Measurements from ENCODE around the gene SLC5A6. TPM values are rescaled to one million over a fixed set of nuclear protein-coding genes. Genes with fewer than 3 reads are reported as not detected.

SLC5A6 gene
- total RNA-seq, 1 donor from 2014 or later = 70.7 TPM

DNA sequence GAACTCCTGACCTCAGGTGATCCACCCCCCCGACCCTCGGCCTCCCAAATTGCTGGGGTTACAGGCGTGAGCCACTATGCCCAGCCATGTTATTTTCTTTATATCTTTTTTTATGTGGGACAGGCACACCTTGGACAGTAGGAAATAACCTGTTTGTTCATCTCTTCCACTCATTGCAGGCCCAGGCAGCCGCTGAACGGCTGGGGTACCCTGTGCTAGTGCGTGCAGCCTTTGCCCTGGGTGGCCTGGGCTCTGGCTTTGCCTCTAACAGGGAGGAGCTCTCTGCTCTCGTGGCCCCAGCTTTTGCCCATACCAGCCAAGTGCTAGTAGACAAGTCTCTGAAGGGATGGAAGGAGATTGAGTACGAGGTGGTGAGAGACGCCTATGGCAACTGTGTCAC, 13.5 kb upstream of the SLC5A6 start:
- H3K27me3 Mint-ChIP-seq (ENCODE audit: low read depth) = no peaks in the 10 kb centered on the region
- H3K27ac Mint-ChIP-seq = no peak overlapping the region
- intact Hi-C loops (cut with micrococcal nuclease) = no loop called here
- H3K4me1 Mint-ChIP-seq (ENCODE audit: low read depth) = peaks cover 3% of the 10 kb centered on the region
- peaks cover 84% of the 10 kb centered on the region for H3K36me3 Mint-ChIP-seq (ENCODE audit: low read depth)
- no peaks in the 10 kb centered on the region for H3K9me3 Mint-ChIP-seq
- no peak for DNase-seq (ENCODE audit: low spot score)
- H3K4me3 Mint-ChIP-seq (ENCODE audit: low read depth) = no peak overlapping the region

- no peaks in the 10 kb centered on the region for H3K27me3 Mint-ChIP-seq (ENCODE audit: low read depth)
- no peak overlapping the region for H3K27ac Mint-ChIP-seq
- H3K4me1 Mint-ChIP-seq (ENCODE audit: low read depth) = peaks cover 11% of the 10 kb centered on the region
- intact Hi-C loops (cut with micrococcal nuclease) = no loop called here
- no peak for DNase-seq (ENCODE audit: low spot score)
- no peak overlapping the region for H3K4me3 Mint-ChIP-seq (ENCODE audit: low read depth)
- H3K9me3 Mint-ChIP-seq = no peaks in the 10 kb centered on the region
- H3K36me3 Mint-ChIP-seq (ENCODE audit: low read depth) = peaks cover 85% of the 10 kb centered on the region
Observed at GRCh38 chr2:27223416-27223815, 11.3 kb upstream of the SLC5A6 start.

- intact Hi-C loops (cut with micrococcal nuclease) = no loop called here
- Mint-ChIP-seq H3K27ac (no peak overlapping the region), H3K27me3 (ENCODE audit: low read depth) (no peaks in the 10 kb centered on the region), H3K36me3 (ENCODE audit: low read depth) (peaks cover 85% of the 10 kb centered on the region), H3K4me3 (ENCODE audit: low read depth) (no peak overlapping the region), H3K9me3 (no peaks in the 10 kb centered on the region), H3K4me1 (ENCODE audit: low read depth) (peaks cover 17% of the 10 kb centered on the region)
- no peak for DNase-seq (ENCODE audit: low spot score)
Observed at GRCh38 chr2:27222407-27222806, 10.3 kb upstream of the SLC5A6 start.

DNA sequence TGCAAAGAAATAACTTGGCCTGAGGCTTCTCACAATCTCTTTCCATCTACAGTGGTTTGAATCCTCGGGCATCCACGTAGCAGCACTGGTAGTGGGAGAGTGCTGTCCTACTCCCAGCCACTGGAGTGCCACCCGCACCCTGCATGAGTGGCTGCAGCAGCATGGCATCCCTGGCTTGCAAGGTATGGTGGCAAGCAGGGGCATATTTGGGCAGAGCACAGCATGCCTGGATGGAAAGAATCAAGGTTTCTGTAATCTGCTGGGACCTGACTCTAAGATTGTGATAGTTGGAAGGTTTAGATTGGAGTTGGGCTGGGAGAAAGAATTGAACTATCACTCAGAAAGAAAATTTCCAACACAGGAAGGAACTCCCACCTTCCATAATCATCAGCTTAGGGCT, 9.1 kb upstream of the SLC5A6 start:
- no peak overlapping the region for H3K27ac Mint-ChIP-seq

DNA sequence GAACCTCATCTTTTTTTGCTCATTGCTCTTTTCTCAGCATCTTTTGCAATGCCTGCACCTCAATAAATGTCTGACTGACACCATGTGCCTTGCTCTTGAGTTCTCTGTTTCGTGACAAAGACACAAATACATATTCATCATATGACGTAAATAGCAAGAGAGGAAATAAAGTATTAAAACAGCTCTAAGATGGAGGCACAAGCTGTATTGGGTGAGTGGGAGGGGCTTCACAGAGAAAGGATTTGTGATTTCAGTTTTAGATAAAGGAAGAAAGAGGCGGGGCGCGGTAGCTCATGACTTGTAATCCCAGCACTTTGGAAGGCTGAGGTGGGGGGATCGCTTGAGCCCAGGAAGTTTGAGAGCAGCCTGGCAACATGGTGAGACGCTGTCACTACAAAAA, 8.0 kb upstream of the SLC5A6 start:
- Mint-ChIP-seq H3K4me1 (ENCODE audit: low read depth) (peaks cover 28% of the 10 kb centered on the region), H3K27ac (no peak overlapping the region)

More for the DNA sequence above, 9.1 kb upstream of the SLC5A6 start:
- H3K9me3 Mint-ChIP-seq = no peaks in the 10 kb centered on the region
- H3K4me3 Mint-ChIP-seq (ENCODE audit: low read depth) = no peak overlapping the region
- intact Hi-C loops (cut with micrococcal nuclease) = no loop called here
- peaks cover 85% of the 10 kb centered on the region for H3K36me3 Mint-ChIP-seq (ENCODE audit: low read depth)
- no peak for DNase-seq (ENCODE audit: low spot score)
- H3K4me1 Mint-ChIP-seq (ENCODE audit: low read depth) = peaks cover 26% of the 10 kb centered on the region
- no peaks in the 10 kb centered on the region for H3K27me3 Mint-ChIP-seq (ENCODE audit: low read depth)

GRCh38 chr2:27219091-27219490, 7.0 kb upstream of the SLC5A6 start:
- H3K36me3 Mint-ChIP-seq (ENCODE audit: low read depth) = peaks cover 80% of the 10 kb centered on the region
- intact Hi-C loops (cut with micrococcal nuclease) = no loop called here
- peaks cover 28% of the 10 kb centered on the region for H3K4me1 Mint-ChIP-seq (ENCODE audit: low read depth)
- peak overlapping the region; percentile 89 for H3K4me3 Mint-ChIP-seq (ENCODE audit: low read depth)
- peak overlapping the region; percentile 43 for H3K27ac Mint-ChIP-seq
- DNase-seq (ENCODE audit: low spot score) = no peak
- no peaks in the 10 kb centered on the region for H3K9me3 Mint-ChIP-seq
- no peaks in the 10 kb centered on the region for H3K27me3 Mint-ChIP-seq (ENCODE audit: low read depth)

More for the DNA sequence above, 8.0 kb upstream of the SLC5A6 start:
- no peaks in the 10 kb centered on the region for H3K9me3 Mint-ChIP-seq
- no peak overlapping the region for H3K4me3 Mint-ChIP-seq (ENCODE audit: low read depth)
- DNase-seq (ENCODE audit: low spot score) = no peak
- intact Hi-C loops (cut with micrococcal nuclease) = no loop called here
- no peaks in the 10 kb centered on the region for H3K27me3 Mint-ChIP-seq (ENCODE audit: low read depth)
- peaks cover 85% of the 10 kb centered on the region for H3K36me3 Mint-ChIP-seq (ENCODE audit: low read depth)

DNA sequence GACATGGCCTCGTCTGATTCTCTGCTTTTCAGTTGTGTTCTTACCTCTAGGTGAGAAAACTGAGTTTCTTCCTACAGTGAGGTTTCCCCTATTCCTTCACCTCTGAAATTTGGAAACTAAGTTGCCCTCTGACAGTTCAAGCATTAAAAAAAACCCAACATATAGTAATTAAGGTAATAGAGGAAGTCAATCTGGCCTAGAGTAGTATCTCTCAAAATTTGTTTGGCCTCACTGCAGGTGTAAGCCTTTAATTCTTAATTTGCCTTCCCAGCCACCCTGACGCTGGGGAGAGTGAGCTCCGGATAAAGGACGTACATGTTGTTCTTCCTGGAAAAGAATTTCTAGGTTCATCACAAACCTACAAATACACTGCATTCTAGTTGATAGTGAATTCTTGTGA, 6.5 kb upstream of the SLC5A6 start:
- no peaks in the 10 kb centered on the region for H3K9me3 Mint-ChIP-seq
- H3K36me3 Mint-ChIP-seq (ENCODE audit: low read depth) = peaks cover 80% of the 10 kb centered on the region
- no peak for DNase-seq (ENCODE audit: low spot score)
- H3K4me3 Mint-ChIP-seq (ENCODE audit: low read depth) = peak overlapping the region; percentile 89
- intact Hi-C loops (cut with micrococcal nuclease) = no loop called here
- H3K27me3 Mint-ChIP-seq (ENCODE audit: low read depth) = no peaks in the 10 kb centered on the region
- peak overlapping the region; percentile 43 for H3K27ac Mint-ChIP-seq
- H3K4me1 Mint-ChIP-seq (ENCODE audit: low read depth) = peaks cover 31% of the 10 kb centered on the region

- peaks cover 78% of the 10 kb centered on the region for H3K36me3 Mint-ChIP-seq (ENCODE audit: low read depth)
- peak within 1 kb of the TSS; percentile 83 for H3K27ac Mint-ChIP-seq
- no peaks in the 10 kb centered on the region for H3K27me3 Mint-ChIP-seq (ENCODE audit: low read depth)
- no peaks in the 10 kb centered on the region for H3K9me3 Mint-ChIP-seq
- H3K4me3 Mint-ChIP-seq (ENCODE audit: low read depth) = peak within 1 kb of the TSS; percentile 89
- H3K4me1 Mint-ChIP-seq (ENCODE audit: low read depth) = peaks cover 36% of the 10 kb centered on the region
- DNase-seq (ENCODE audit: low spot score) = peak; percentile 85
- intact Hi-C loops (cut with micrococcal nuclease) = loop anchor here (1.0 kb wide), 1 partner anchor 139 kb away; the partner anchor contains the start of gene GTF3C2
Observed at GRCh38 chr2:27217173-27218121, 5.4 kb upstream of the SLC5A6 start, which contains the start of gene CAD. Gene CAD (plus strand): TSS chr2:27217369. CDS start chr2:27217552, 183 bp downstream.

DNA sequence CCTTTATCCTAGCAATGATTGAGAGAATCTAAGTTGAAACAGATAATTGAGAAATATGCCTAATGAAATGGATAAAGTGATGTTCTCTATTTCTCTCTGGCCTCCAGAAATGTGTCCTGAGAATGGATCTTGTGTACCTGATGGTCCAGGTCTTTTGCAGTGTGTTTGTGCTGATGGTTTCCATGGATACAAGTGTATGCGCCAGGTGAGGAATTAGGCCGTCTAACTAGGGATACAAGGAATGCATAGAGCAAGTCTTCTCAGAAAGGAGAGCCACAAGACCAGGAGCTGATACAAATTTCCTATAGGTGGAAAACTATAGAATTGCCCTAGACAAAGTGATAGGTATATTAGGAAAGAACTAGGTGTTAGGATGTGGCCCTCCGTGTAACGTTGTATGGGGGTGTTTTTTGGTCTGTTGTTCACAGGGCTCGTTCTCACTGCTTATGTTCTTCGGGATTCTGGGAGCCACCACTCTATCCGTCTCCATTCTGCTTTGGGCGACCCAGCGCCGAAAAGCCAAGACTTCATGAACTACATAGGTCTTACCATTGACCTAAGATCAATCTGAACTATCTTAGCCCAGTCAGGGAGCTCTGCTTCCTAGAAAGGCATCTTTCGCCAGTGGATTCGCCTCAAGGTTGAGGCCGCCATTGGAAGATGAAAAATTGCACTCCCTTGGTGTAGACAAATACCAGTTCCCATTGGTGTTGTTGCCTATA, 4.5 kb upstream of the SLC5A6 start:
- Mint-ChIP-seq H3K27me3 (ENCODE audit: low read depth) (no peaks in the 10 kb centered on the region), H3K36me3 (ENCODE audit: low read depth) (peaks cover 69% of the 10 kb centered on the region)
- DNase-seq (ENCODE audit: low spot score) = no peak

DNA sequence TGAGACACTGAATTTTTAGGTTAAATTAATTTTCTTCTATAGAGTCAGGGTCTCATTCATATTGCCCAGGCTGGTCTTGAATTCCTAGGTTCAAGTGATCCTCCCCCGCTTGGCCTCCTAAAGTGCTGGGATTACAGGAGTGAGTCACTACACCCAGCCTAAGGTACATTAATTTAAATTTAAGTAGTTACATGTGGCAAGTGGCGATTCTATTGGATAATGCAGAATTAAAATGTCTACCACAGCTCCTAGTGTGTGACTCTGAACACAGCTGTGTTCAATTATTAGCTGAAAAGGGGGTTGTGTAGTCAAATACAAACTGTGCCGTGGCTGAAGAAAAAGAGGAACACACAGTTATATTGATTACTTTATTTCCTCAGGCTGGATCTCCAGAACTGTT, 2.9 kb upstream of the SLC5A6 start:
- H3K9me3 Mint-ChIP-seq = no peaks in the 10 kb centered on the region
- no peak for DNase-seq (ENCODE audit: low spot score)
- H3K27ac Mint-ChIP-seq = no peak overlapping the region
- peaks cover 34% of the 10 kb centered on the region for H3K4me1 Mint-ChIP-seq (ENCODE audit: low read depth)
- intact Hi-C loops (cut with micrococcal nuclease) = loop anchor here (5.0 kb wide), 2 partner anchors 128 to 157 kb away; partner anchors contain the start of genes EIF2B4, KHK and SNX17
- peaks cover 59% of the 10 kb centered on the region for H3K36me3 Mint-ChIP-seq (ENCODE audit: low read depth)
- no peak overlapping the region for H3K4me3 Mint-ChIP-seq (ENCODE audit: low read depth)
- no peaks in the 10 kb centered on the region for H3K27me3 Mint-ChIP-seq (ENCODE audit: low read depth)

More for the DNA sequence above, 4.5 kb upstream of the SLC5A6 start:
- Mint-ChIP-seq H3K4me3 (ENCODE audit: low read depth) (peak overlapping the region; percentile 89), H3K27ac (peak overlapping the region; percentile 83), H3K9me3 (no peaks in the 10 kb centered on the region), H3K4me1 (ENCODE audit: low read depth) (peaks cover 36% of the 10 kb centered on the region)
- intact Hi-C loops (cut with micrococcal nuclease) = loop anchor here (1.0 kb wide), 1 partner anchor 140 kb away; the partner anchor contains the start of gene GTF3C2

DNA sequence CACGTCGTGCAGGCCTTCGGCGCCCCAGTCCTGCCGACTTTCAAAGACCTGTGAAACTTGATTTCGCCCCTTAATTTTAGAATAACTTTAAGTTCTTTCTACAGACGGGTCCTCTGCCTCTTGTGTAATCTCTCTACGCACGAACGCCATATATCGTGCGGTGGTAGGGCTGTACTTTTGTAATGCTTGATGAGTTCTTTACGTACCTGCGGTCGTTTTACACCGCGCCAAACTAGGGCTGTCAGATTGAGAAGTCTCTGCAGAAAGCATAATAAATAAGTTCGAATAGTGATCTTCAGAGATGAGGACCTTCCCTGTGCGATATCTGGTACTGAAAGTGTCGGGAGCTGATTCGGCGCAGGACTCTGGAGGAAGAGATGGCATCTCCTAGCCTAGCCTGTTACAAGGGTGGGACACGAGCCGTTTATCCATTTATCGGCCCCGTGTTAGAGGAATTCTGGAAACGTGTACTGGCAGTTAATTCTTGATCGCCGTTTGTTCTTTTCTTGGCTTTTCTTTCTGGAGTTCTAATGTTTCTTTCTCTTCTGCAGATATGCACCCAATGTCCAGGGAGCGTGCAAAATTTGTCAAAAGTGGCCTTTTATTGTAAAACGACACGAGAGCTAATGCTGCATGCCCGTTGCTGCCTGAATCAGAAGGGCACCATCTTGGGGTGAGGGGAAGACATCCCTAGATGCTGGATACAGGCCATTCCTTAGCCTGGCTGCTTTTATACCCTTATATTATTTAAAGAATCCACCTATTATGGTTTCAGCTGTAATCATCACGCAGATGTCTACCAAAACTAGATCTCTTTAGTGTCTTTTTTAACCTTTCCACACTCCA, 781 bp upstream of the SLC5A6 start:
- Mint-ChIP-seq H3K36me3 (ENCODE audit: low read depth) (peaks cover 64% of the 10 kb centered on the region), H3K4me1 (ENCODE audit: low read depth) (peaks cover 33% of the 10 kb centered on the region), H3K9me3 (no peaks in the 10 kb centered on the region), H3K27ac (peak overlapping the region; percentile 99), H3K4me3 (ENCODE audit: low read depth) (peak overlapping the region; percentile 98), H3K27me3 (ENCODE audit: low read depth) (no peaks in the 10 kb centered on the region)
- intact Hi-C loops (cut with micrococcal nuclease) = loop anchor here (1.0 to 5.0 kb wide), 4 partner anchors 79 to 162 kb away; partner anchors contain the start of genes AGBL5, EIF2B4, KHK and PREB
- DNase-seq (ENCODE audit: low spot score) = no peak

Measured in activated T-helper 2 cell treated with anti-CD3 and anti-CD28 coated beads, Interferon-gamma antibody, Interleukin-2, Interleukin-4, amounts not matched to agents 10 μg/mL and 5 μg/mL and 100 μg/mL, durations not matched to agents 14 hours and 24 hours and 36 hours (primary cell).